ENCODE measurements around the gene SLC6A9.
A peak's percentile ranks its signal among the peaks of the same experiment; 100 is the strongest.

The SLC6A9 gene

DNA sequence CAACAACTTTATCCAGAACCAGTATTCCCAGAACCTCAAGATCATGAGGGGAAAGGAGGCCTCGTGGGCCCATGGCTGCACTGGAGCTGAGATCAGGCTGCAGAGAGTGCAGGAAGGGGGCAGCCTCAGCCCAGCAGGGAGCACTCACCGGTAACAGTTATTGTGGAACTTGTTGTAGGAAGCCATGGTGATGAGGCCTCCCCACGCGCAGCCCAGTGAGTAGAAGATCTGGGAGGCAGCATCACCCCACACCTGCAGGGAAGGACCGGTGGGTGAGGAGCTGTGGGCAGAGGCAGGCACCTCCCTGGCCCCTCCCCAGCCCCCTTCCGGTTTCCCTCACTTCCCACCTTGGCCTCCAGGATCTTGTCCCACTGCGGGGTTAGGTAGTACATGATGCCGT lies 29.1 kb downstream of the SLC6A9 start:
- DNase-seq (ENCODE audit: low read depth, low spot score) = no peak

GRCh38 chr1:44000122-44000665 lies 31.1 kb downstream of the SLC6A9 start:
- DNase-seq (ENCODE audit: low read depth, low spot score) = no peak

DNA sequence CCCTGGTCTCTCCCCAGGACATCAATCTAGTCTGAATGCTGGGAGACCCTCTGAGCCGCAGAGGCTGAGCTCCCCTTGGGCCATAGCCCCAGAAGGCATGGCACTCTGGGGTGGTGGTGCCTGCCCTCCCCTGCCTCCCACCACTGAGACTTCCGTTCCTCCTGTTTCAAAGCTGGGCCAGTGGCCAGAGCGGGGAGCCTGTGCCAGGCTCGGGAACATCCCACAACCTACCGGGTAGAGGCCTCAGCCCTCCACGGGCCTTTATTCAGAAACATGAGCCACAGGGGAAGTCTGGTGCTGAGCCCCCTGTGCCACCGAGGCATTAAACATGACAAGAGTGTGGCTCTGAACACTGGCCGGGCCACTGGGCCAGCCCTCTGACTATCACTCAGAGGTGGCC lies 31.8 kb downstream of the SLC6A9 start:
- DNase-seq (ENCODE audit: low read depth, low spot score) = no peak

GRCh38 chr1:43998000-43998378 lies 33.3 kb downstream of the SLC6A9 start:
- no peak for DNase-seq (ENCODE audit: low read depth, low spot score)

DNA sequence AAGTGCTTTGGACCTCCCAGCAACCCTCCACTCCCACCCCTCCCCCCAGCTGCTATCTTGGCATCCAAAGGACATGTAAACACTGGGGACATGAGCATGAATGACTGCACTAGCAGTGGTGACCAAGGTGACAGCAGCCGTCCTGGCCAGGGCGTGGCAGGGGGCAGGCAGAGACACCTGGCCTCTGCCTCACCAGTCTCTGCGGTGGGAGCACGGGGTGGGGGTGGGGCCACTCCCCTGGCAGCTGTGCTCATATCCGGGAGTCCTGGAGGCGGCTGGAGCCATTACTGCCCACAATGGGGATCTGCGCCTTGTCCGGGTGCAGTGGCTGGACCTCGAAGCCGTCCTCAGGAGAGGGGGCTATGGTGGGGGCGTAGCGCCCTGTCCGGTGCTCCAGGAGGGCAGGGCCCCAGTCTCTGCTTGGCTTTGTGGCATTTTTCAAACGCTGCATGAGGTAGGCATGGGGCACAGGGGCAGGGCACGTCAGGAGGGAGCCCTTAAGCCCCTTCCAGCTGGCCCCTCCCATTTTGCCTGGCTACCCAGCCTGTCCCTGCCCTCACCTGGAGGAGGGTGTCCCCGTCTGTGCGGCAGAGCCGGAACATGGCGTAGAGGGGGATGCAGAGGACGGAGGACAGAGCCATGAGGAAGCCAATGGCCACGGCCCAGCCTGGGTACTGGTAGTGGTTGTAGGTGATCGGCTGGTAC lies 33.8 kb downstream of the SLC6A9 start:
- DNase-seq (ENCODE audit: low read depth, low spot score) = no peak

- DNase-seq (ENCODE audit: low read depth, low spot score) = no peak
These were observed 34.5 kb downstream of the SLC6A9 start for GRCh38 chr1:43996733-43997115.

GRCh38 chr1:43995984-43996732 lies 35.1 kb downstream of the SLC6A9 start:
- no peak for DNase-seq (ENCODE audit: low read depth, low spot score)

DNA sequence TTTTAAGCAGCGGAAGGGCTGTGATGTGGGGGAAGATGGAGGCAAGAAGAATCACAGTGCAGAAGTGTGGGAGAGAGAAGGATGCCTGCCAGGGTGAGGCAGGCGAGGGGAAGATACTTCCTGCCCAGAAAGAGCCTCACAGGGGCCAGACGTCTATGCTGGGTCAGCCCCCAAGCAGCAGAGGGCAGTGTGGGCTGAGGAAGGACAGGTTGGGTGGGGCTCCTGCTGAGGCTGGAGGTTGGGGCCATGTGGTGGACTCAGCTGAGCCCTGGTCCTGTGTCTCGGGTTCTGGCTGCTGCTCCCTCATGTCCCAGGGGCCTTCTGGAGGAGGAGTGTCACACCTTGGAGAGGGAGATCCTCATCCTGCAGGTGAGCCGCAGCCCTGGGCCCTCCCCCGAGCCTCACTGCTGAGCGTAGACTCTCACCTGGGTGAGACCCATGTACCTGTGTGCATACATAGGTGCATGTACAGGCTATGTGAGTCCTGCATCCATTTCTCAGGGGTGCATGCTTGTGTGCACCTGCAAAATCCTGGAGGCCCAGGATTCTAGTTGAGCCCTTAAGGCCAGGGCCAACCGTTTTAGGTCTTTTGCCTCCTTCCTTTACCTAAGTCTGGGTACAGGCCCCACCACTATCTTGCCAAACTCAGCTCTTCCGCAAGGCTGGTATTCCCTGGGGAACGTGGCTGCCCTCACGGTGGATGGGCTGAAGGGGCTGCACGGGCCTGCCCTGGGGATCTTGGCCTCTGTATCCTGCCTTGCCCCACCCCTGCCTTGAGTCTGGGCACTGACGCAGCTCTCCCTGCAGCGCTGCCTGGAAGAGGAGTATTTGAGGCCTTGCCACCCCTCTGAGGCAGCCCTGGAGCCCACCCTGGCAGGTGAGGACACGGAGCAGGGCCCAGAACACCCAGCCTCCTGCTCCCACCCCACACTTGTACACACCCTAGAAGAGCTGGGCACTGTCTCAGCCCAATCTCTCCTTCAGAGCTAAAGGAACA lies 36.2 kb downstream of the SLC6A9 start:
- no peak for DNase-seq (ENCODE audit: low read depth, low spot score)

GRCh38 chr1:43994071-43994470 lies 37.2 kb downstream of the SLC6A9 start:
- no peak for DNase-seq (ENCODE audit: low read depth, low spot score)

GRCh38 chr1:43993206-43993914 lies 37.9 kb downstream of the SLC6A9 start:
- DNase-seq (ENCODE audit: low read depth, low spot score) = no peak

DNA sequence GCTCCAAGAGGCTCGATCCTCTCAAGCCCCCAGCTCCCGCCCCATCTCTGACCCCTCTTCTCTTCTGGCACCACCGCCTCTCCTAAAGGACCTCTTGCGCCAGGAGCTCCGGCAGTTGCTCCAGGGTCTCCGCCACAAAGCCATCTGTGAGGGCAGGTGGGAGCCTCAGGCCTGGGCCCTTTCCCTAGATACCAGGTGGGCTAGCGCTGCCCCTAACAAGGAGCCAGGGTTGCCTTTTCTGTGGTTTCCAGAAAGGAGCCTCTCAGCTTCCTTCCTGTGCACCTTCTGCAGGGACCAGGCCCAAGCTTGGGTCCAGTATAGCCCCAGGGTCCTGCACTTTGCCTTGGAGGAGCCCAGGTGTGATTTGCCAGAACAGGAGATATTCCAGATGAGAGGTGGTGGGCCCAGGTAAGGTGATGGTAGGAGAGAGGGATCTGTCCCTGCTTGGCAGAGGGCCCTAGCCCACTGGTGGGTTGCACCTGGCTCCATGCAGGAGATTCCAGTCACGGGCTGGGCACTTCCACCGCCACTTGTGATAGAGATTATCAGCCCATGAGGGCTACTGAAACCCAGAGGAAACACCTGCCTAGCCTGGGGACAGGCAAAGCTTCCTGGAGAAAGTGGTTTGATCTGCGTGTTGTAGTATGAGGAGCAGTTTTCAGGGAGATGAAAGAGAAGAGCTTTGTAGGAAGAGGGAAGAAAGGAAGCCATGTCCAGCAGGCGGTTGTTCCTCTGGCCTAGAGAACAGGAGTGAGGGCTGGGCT lies 38.8 kb downstream of the SLC6A9 start:
- no peak for DNase-seq (ENCODE audit: low read depth, low spot score)

DNA sequence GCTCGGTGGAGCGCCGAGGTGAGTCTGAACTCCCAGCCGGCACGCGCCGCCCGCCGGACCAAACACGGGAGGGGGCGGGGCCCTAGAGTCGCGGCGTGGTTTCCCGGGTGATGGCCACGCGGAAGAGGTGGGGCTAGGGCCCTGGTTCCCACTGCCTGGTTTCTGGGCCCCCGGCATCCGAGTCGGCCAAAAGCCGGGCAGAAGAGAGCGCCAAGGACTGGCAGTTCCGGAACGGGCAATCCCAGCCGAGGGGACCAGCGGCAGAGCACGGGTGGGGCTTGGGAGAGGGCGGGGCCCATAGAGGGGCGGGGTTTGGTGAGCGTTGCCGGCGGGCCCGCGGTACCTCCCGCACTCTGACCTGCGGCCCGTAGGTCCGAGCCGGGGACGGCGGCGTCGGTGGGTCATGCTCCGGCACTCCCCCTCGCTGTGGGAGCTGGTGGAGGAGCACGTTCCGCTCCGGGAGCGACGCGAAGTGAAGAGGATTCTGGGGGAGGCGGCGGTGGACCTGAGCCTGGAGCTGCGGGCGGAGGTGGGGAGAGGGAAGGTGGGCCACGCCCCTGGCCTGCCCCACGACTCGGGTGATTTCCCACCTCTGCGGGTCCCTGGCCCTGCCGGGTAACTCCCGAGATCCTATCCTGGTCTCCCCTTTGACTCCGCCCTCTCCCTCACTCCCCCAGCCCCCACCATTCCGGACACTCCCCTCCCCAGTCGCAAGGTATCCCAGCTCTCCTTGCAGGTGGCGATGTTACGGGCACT lies 39.6 kb downstream of the SLC6A9 start, which contains the start of gene CCDC24:
Gene CCDC24 (plus strand): TSS at position 124 of the 756 bp plus-strand sequence. CDS start 280 bp downstream, at position 404.
- DNase-seq (ENCODE audit: low read depth, low spot score) = peak; percentile 45

GRCh38 chr1:43991200-43991475 lies 40.1 kb downstream of the SLC6A9 start:
- DNase-seq (ENCODE audit: low read depth, low spot score) = no peak

GRCh38 chr1:43990271-43991199 lies 40.7 kb downstream of the SLC6A9 start:
- DNase-seq (ENCODE audit: low read depth, low spot score) = no peak

- DNase-seq (ENCODE audit: low read depth, low spot score) = no peak
These were observed 43.9 kb downstream of the SLC6A9 start for GRCh38 chr1:43987159-43987902.

- no peak for DNase-seq (ENCODE audit: low read depth, low spot score)
These were observed 44.5 kb downstream of the SLC6A9 start for GRCh38 chr1:43986712-43987111.

GRCh38 chr1:43985984-43986595 lies 45.2 kb downstream of the SLC6A9 start:
- DNase-seq (ENCODE audit: low read depth, low spot score) = no peak

GRCh38 chr1:43984855-43985254 lies 46.4 kb downstream of the SLC6A9 start:
- DNase-seq (ENCODE audit: low read depth, low spot score) = no peak

Measured in activated naive CD8-positive, alpha-beta T cell treated with anti-CD3 and anti-CD28 coated beads, Interleukin-2, amount 50 U/mL, for 16 hours (primary cell).